Forelimb muscle (tissue), 1 donor: ENCODE data around the gene RBM23. TPM values are rescaled to one million over a fixed set of nuclear protein-coding genes. Genes with fewer than 3 reads are reported as not detected.

Experiments used
- DNase-seq: peaks from one replicate; pipeline ENCODE4 v3.0.0-alpha.2; 2013; ENCODE audit warnings: low read depth
- polyA plus RNA-seq: library from polyadenylated mRNA; unstranded; fragments of 120-200 nt; gene quantifications from one replicate; pipeline ENCODE4 v1.2.1, GENCODE V29; 2013; ENCODE audit not compliant: insufficient read length

Gene RBM23
- polyA plus RNA-seq, 1 donor = 57.9 TPM

DNA sequence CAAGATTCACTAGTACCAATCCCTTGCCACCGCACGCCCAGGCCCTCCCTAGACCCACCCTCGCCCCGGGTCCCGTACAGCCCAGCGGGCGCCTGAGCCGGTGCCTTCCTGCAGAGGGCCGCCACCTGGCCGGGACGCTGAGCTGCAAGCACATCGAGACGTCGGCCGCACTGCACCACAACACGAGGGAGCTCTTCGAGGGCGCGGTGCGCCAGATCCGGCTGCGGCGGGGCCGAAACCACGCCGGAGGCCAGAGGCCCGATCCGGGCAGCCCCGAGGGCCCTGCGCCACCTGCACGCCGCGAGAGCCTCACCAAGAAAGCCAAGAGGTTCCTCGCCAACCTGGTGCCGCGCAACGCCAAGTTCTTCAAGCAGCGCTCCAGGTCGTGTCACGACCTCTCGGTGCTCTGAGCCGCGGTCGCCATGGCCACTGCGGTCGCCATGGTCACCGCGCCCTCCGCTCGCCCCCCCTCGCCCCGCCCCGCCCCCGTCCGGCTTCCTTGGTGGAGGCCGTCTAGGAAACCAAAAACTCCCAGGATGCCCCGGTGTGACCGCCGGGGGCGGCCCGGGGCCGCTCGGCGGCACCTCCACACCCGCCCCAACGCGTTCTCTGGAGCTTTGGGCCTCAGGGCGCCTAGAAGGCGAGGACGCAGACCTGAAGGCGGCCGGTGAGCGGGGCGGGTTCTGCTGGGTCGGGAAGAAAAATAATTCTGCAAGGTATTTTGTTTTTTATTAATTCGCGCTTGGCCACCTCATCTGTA is 32.3 kb downstream of the RBM23 start:
- no peak for DNase-seq

DNA sequence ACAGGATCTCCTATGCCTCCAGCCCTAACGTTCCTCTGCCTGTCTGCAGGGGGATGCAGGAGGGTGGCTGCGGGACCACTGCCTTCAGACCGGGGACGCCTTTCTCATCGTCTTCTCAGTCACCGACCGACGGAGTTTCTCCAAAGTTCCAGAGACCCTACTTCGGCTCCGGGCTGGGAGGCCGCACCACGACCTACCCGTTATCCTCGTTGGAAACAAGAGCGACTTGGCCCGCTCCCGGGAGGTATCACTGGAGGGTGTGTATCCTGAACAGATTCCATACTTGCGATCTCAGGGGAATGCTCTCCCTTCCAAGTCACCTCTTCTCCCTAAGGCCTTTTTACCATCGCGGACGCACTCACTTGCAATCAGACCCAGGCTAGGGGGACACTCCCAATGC is 33.0 kb downstream of the RBM23 start:
- no peak for DNase-seq

DNA sequence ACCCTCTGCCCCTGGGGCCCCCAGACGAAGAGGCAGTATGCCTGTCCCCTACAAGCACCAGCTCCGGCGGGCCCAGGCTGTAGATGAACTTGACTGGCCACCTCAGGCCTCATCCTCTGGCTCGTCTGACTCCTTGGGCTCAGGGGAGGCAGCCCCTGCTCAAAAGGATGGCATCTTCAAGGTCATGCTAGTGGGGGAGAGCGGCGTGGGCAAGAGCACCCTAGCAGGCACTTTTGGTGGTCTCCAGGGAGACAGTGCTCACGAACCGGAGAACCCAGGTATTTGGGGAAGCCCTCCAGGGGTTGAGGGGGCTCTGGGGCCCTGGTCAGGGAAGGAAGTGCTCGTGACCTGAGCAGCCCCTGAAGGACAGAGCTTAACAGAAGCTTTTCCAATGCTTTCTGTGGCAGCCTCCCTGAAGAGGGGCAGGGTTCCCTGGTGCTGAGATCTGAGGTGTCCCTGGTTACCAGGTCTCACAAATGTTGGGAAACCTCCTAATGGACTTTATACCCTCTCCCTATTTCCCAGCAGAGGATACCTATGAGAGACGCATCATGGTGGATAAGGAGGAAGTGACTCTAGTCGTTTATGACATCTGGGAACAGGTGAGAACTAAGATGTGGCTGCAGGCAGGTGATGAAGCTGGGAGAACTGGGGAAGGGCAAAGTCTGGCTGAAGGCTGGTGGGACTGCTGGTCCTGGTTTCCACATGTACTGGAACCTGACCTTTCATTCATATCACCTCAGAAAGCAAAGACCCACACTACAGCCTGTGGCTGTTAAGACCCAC is 34.0 kb downstream of the RBM23 start:
- no peak for DNase-seq

DNA sequence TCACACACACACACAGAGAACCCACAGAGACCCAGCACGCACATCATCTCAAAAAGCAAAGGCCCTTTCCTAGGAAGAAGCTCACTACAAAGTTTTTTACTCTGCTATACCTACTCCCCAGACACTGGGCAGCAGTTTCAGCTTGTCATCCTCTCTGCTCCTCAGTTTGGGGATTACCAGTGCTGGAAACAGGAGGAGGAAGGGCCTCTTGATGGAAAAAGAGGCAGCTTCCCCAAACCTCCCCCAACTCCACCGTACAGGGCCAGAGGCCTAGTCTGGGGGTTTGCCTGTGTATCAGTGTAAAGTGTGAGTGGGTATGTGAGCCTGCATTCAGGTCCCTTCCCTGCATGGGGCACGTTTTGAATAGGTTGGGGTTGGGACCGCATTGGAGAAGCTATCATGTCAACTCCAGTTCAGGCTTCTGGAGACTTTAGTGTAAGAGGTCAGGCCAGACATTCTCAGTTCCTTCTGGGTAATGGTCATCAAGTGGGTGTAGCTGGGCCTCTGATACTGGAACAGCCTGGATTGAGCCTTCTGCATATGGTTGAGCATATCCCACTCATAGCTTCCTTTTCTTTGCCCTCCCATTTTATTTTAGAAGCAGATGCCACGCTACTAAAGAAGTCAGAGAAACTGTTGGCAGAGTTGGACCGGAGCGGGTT is 34.7 kb downstream of the RBM23 start:
- no peak for DNase-seq

DNA sequence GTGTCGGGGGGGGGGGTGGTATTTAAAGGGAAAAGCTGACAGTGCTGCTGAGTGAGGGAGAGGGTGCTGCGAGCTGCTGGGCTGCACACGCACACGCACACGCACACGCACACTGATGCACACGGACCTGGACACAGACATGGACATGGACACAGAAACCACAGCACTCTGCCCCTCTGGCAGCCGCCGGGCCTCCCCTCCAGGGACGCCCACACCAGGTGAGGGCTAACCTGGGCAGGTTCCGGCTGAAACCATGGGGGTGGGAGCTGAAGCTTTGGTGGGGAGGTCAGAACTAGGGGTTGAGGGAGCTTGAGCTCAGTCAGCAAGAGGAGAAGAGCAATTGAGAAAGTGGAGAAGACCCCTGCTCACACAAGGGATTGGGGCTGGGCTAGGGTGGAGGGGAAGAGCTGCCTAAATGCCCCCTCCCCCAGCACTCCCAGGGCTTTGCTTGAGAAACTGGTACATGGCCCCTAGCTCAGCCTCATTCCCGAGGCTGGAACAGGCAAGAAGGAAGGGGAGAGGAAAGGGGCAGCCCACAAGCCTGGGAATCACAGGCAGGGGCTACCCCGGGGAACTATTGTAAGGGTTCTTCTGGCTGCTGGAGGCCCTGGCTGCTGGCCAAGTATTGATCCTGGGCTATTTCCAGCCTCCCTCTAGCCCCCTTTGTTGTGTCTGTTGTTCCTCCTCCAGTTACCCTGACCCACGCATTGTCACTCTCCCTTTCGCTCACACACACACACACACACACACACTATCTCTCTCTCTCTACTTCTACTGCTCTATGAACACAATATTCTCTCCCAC is 35.6 kb downstream of the RBM23 start, which contains the start of gene REM2:
TSS of gene REM2 (plus strand) at position 50 of the 804 bp plus-strand sequence. CDS start at position 116, 66 bp downstream.
- no peak for DNase-seq

DNA sequence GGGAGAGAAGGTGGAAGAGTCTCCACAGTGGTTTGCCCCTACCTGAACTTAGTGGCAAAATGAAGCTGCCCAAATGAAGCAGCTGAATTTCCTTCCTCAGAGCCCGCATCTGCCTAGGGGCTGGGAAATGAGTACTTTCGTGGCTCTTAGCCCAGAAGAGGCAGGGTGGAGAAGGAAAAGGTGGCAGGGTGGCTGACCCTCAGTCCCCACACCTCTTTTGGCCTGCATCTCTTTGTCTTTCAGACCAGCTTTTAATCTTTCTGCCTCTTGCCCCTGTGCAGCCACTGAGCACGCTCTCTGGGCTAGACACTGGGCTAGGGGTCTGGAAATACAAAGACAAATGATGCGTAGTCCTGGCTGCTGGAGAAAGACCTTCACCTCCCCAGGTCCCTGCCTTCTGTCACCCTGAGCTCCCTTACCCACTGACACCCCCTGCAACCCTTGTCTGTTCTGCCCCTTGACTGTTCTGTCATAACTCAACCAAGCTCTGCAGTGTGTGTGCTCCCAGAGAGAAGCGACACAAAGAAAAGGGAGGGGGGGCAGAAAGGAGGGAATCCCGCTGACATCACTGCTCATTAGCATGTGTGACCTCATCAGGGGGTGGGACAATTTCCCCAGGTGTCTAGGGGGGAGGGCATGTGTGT is 36.3 kb downstream of the RBM23 start:
- no peak for DNase-seq

DNA sequence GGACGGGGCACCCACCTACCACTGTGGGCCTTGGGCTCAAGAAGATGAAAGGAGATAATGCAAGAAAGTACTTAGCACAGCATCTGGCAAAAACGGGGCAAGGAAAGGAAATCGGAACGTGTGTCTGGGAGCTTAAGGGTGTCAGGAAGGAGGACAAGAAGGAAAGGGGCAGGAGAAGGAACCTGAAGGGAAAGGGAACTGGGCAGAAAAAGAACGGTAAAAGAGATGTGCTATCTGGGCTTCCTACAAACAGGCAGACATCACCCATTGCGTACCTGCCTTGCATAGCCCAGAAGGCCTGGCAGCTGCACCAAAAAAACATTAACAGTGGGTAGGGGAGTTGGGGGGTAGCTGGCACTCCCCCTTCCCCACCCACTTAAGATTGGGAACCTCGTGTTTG is 36.9 kb downstream of the RBM23 start:
- no peak for DNase-seq

DNA sequence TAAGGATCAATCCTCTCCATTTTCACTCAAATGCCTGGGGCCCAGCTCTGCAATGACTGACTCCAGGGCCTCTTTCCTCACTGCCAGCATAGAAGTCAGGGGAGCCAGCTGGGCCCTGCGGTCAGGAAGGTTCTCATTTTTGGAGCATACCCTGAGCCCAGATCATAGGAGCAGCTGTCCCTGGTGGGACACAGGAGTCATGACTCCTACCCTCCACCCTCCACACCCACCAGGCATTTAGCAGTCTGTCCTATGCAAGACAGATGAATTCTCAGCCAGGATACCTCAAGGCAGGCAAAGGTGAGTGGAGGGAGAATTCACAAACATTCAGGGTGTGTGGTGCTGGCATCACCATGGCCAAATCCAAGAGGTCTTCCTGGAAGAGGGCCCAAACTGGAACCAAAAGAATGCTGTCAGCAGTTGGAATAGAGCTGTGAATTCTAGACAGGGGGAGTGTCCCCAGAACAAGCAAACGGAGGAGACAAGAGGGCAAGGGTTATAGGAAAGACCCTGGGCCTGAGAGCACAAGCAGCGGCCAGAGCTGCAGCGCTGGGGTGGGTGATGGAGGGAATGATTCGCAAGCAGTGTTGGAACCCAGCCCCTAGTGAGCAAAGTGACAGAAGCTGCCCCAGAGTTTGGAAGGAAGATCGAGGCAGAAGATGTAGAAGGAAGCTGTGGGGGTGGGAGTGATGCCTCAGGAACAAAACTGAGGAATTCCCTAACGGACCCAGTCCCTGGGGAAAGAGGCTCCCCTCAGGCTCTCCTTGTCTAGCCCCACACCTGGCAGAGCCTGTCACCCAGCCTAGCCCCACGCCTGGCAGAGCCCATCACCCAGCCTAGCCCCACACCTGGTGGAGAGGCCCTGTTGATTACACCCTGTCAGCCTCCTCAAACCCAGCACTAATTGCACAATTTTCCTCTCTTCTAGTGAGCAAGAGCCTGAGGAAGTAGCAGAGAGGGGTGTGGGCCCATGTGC is 40.4 kb downstream of the RBM23 start:
- DNase-seq = no peak

DNA sequence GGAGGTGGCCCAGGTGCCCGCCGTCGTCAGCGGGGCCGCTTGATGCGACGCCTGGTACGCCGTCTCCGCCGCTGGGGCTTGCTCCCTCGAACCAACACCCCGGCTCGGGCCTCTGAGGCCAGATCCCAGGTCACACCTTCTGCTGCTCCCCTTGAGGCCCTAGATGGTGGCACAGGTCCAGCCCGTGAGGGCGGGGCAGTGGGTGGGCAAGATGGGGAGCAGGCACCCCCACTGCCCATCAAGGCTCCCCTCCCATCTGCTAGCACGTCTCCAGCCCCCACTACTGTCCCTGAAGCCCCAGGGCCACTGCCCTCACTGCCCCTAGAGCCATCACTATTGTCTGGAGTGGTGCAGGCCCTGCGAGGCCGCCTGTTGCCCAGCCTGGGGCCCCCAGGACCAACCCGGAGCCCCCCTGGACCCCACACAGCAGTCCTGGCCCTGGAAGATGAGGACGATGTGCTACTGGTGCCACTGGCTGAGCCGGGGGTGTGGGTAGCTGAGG is 41.9 kb downstream of the RBM23 start:
- no peak for DNase-seq

DNA sequence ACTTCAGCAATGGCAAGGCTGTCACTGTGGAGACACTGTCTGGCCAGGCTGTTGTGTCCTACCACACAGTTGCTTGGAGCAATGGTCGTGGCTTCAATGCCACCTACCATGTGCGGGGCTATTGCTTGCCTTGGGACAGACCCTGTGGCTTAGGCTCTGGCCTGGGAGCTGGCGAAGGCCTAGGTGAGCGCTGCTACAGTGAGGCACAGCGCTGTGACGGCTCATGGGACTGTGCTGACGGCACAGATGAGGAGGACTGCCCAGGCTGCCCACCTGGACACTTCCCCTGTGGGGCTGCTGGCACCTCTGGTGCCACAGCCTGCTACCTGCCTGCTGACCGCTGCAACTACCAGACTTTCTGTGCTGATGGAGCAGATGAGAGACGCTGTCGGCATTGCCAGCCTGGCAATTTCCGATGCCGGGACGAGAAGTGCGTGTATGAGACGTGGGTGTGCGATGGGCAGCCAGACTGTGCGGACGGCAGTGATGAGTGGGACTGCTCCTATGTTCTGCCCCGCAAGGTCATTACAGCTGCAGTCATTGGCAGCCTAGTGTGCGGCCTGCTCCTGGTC is 43.1 kb downstream of the RBM23 start:
- no peak for DNase-seq

DNA sequence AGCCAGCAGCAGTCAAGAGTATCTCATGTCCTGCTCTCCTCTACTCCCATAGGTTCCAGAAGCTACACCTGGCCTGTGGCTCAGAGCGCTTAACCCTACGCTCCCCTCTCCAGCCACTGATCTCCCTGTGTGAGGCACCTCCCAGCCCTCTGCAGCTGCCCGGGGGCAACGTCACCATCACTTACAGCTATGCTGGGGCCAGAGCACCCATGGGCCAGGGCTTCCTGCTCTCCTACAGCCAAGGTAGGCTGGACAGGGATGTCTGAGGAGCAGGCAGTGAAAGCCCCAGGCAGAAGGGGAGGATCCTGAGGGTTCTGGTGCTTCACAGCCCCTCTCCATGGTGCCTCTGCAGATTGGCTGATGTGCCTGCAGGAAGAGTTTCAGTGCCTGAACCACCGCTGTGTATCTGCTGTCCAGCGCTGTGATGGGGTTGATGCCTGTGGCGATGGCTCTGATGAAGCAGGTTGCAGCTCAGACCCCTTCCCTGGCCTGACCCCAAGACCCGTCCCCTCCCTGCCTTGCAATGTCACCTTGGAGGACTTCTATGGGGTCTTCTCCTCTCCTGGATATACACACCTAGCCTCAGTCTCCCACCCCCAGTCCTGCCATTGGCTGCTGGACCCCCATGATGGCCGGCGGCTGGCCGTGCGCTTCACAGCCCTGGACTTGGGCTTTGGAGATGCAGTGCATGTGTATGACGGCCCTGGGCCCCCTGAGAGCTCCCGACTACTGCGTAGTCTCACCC is 43.8 kb downstream of the RBM23 start:
- no peak for DNase-seq

DNA sequence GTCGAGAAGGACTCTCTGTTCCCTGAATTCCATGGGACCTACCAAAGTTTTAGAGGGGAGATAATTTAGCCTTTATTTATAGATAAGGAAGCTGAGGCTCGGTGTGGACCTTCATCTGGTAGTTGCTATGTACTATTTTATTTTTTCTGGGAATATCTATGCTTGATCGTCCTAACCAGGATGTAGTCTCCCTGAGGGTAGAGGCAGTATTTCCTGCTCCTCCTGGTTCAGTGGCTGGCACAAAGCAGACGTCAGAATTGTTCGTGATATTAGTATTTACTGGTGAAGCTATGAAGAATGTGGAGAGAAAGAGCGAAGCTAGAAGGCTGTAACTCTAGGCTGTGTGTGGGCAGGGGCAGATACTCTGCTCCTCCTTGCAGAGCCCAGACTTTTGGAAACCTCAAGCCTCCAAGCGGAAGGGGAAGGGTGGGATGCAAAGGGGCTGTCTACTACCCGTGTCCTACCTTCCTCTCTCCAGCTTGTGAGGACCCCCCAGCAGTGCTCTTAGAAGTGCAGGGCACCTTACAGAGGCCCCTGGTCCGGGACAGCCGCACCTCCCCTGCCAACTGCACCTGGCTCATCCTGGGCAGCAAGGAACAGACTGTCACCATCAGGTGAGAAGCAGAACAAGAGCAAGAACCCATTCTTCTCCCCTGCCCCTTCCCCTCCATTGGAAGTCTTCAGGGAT is 46.0 kb downstream of the RBM23 start:
- DNase-seq = no peak

DNA sequence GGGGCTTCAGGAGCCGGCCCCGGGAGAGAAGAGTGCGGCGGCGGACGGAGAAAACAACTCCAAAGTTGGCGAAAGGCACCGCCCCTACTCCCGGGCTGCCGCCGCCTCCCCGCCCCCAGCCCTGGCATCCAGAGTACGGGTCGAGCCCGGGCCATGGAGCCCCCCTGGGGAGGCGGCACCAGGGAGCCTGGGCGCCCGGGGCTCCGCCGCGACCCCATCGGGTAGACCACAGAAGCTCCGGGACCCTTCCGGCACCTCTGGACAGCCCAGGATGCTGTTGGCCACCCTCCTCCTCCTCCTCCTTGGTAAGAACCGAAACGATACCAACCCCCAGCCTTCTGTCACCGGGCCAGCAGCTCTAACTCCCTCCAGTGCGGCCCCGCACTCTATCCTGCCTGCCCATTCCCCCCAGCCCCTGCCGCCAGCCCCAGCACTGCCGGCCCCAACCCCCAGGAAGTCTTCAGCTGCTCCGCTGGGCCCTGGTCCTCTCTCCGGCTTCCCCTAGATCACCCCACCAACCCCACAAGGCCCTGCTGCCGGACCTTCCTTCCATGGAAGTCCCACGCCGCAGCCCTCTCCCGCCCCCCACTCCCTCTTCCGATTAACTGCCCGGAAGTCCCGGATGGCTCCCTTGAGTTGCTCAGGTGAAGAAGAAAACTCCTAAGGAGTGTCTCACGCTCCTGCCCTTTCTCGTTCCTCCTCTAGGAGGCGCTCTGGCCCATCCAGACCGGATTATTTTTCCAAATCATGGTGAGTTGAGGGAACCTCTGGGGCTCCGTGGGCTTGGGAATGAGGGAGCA is 46.7 kb downstream of the RBM23 start:
- DNase-seq = no peak

DNA sequence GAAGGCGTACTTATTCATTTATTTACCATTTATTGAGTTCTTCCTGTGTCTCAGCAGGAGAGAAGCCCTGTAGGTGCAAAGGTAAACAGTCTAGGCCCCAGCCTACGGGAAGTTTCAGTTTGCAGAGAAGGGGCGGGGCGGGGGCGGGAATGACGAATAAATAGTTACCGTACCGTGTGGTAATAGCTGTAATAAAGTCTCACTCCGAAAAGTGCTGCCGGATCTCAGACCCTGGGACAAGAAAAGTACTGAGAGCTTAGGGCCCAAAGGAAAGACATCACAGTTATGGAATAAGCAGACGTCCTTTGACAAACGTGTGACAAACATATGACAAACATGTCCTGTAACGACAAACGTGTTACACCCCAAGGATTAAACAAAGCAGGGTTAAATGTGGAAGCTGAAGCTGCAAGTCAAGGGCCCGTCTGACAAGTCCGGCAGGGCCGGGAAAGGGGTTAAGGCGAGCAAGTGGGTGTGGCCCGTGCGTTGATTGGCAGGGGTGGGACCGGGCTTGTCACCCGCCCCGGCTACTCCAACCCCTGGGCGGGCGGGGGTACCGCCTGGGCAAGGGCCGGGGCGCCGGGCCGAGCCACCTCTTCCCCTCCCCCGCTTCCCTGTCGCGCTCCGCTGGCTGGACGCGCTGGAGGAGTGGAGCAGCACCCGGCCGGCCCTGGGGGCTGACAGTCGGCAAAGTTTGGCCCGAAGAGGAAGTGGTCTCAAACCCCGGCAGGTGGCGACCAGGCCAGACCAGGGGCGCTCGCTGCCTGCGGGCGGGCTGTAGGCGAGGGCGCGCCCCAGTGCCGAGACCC is 47.5 kb downstream of the RBM23 start, which contains the start of gene LRP10:
TSS of gene LRP10 (plus strand) at position 517 of the 809 bp plus-strand sequence. CDS start 564 bp downstream, outside the sequence.
- peak; percentile 80 for DNase-seq

DNA sequence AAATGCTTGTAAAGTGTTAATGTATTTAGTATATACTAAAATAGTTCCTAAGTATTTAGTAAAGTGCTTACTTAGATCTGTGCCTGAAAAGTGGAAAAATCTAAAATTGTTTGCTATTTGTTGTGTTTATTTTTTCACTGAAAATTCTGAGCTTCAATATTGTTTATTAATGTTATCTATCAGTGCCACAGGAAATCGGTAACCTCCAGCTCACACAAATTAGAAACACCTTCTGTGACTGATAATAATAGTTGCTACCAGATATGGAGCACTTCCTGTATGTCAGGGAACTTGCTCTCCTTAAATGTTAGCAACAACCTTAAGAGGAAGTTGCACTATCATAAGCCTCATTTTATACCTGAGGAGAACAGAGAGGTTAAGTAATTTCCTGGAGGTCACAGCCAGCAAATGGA is 48.1 kb downstream of the RBM23 start:
- DNase-seq = no peak

DNA sequence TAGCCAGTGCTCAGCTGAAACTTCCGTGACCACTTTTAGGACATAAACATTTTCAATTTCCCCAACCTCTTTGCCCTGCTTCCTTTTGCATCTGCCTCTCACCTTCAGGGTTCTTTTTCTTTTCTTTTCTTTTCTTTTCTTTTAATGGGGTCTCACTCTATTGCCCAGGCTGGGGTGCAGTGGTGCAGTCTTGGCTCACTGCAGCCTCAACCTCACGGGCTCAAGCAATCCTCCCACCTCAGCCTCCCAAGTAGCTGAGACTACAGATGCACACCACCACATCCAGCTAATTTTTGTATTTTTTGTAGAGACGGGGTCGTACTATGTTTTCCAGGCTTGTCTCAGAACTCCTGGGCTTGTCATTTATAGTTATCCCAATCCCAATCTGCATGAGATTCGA is 52.1 kb downstream of the RBM23 start:
- no peak for DNase-seq
